GM19463 (cell line): ENCODE measurements around the gene CLIC6.
"Not testable (repeated sequence)": the region's sequence is repeated elsewhere in the genome, so short reads cannot be mapped to it uniquely, and the experiment has no call there.

Source experiments
- ATAC-seq: cut with Tn5 transposase; IDR thresholded peaks from one replicate; pipeline ENCODE4 v1.9.1; 2021; ENCODE audit warnings: mild to moderate bottlenecking, moderate library complexity; ENCODE audit not compliant: unreplicated experiment

The CLIC6 gene

DNA sequence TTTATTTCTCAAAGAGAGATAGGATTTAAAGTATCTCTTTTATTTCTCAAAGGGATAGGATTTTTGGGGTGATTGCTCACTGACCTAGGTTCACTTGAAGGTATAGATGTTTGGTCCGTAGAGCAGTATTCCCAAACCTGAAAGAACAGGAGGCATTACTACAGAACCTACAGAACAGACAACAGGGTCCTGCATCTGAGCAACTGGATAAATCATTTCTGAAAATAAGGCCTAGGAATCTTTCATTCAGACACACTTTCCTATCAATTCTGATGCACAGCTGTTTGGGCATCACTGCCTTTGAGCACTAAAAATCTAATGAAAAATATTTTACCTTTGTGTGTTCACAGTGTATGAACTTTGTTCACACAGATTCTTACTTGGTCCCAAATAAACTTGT, 17.2 kb upstream of the CLIC6 start:
- no peak for ATAC-seq

DNA sequence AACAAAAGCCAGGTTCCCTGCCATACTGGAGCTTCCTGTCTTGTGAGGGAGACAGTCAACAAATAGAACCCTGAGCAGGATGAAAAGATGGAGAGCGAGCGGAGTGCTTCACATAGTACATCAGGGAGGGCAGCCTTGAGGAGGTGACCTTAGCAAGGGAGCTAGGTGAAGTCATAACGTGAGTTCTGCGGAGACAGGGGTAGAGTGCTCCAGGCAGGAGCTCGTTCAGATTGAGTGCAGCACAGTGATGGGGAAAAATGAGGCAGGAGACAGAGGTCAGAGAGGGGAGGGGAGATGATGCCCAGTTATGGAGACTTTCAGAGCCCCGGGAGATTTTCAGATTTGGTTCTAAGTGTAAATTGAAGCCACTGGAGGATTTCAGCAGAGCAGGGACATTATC, 15.3 kb upstream of the CLIC6 start:
- ATAC-seq: no peak

- ATAC-seq: no peak
Observed at GRCh38 chr21:34661848-34662247, 6.9 kb upstream of the CLIC6 start.

GRCh38 chr21:34667761-34668160, 1.0 kb upstream of the CLIC6 start:
- no peak for ATAC-seq

- peak; percentile 49 for ATAC-seq
Observed at GRCh38 chr21:34669149-34669879, 520 bp downstream of the CLIC6 start.

DNA sequence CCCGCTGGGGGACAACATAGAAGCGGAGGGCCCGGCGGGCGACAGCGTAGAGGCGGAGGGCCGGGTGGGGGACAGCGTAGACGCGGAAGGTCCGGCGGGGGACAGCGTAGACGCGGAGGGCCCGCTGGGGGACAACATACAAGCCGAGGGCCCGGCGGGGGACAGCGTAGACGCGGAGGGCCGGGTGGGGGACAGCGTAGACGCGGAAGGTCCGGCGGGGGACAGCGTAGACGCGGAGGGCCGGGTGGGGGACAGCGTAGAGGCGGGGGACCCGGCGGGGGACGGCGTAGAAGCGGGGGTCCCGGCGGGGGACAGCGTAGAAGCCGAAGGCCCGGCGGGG, 1.1 kb downstream of the CLIC6 start:
- not testable (repeated sequence) for ATAC-seq

GRCh38 chr21:34670220-34670961, 1.6 kb downstream of the CLIC6 start:
- ATAC-seq: no peak

DNA sequence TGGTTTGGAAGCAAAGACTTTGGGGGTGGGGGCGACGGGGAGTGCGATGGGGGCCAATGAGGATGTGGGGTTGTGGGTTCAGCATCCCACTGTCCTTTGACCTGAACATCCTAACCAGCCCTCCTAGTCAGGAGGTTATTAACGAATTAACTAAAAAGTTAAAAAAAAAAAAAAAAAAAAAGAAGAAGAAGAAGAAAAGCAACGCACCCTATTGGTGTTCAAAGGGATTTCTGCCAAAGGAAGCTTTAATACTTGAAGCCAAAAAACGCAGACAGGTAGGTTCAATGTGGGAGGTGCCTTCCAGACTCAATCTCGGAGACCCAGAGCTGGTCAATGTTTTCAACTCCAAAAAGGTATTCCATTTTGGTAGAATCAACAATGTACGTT, 2.2 kb downstream of the CLIC6 start:
- no peak for ATAC-seq

DNA sequence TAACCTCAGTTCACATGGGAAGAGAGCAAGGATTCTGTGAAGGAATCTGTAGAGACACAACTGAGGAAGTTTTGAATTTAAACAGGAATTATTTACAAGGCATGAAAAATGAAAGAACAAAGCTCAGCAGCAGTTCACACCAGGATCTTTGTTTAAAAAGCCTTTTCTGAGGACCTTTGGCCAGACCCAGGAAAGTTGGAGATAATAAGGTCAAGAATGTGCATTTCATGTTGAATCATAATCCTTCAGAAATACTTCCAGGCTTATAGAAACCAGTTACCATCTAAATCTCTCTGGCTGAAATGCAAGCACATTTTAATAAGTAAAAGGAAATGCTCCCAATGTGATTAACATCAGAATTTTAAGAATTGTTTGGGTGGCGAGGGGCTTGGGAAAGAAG, 2.7 kb downstream of the CLIC6 start:
- ATAC-seq: no peak

DNA sequence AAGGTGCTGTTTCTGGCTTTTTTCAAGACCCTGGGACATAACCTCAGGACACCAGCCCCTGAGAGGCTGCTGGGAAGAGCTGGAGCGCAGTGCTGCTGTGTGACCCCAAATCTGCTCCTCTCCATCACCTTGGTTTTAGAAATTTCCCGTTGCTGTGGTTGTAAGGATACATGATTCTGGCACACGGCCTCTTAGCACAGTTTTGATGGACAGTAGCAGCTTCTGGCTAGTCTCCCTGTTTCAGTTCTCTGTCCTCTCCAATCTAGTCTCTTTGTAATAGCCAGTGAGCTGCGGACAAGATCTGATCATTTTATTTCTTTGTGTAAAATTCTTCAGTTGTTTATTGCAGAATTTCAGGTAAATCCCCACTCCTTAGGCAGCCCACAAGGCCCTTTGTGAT, 3.1 kb downstream of the CLIC6 start:
- ATAC-seq: no peak

- no peak for ATAC-seq
Observed at GRCh38 chr21:34673006-34673405, 4.2 kb downstream of the CLIC6 start.

- no peak for ATAC-seq
Observed at GRCh38 chr21:34674468-34674867, 5.7 kb downstream of the CLIC6 start.

- no peak for ATAC-seq
Observed at GRCh38 chr21:34675871-34676270, 7.1 kb downstream of the CLIC6 start.

DNA sequence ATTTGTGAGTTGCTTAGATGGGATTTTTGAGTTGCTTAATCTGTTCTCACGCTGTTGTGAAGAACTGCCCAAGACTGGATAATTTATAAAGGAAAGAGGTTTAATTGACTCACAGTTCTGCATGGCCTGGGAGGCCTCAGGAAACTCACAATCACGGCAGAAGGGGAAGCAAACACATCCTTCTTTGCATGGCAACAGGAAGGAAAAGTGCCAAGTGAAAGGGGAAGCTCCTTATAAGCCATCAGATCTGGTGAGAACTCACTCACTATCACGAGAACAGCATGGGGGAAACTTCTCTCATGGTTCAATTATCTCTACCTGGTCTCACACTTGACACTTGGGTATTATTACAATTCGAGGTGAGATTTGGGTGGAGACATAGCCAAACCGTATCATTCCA, 10.3 kb downstream of the CLIC6 start:
- ATAC-seq: no peak

DNA sequence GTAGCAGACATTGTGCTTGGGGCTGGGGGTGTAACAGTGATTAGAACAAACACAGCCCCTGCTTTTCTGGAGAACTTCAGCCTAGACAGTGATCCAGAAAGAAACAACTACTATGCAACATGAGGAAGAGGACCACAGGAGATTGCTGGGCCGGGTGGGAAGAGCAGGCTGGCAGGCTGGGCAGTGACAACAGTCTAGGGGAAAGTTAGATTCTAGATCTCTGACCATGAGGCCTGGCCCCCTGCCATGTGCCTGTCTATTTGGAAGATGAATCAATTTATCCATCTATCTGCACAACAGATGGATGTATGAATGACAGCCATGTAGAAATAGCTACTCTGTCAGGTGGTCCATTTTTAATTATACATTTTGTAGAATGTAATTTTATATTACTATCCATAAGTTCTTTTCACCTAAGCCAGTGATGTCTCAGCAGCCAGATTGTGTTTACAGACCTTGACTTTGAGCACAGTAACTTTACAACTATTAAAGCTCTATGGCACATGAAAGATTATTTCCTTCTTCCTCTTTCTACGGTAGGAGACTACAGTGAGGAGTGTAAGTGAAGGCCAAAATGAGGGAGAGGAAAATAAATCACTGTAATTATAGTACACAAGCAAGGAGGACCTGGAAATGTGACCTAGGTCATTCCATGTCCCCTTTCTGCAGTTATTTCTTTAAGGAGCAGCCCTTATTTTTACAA, 15.5 kb downstream of the CLIC6 start:
- no peak for ATAC-seq

DNA sequence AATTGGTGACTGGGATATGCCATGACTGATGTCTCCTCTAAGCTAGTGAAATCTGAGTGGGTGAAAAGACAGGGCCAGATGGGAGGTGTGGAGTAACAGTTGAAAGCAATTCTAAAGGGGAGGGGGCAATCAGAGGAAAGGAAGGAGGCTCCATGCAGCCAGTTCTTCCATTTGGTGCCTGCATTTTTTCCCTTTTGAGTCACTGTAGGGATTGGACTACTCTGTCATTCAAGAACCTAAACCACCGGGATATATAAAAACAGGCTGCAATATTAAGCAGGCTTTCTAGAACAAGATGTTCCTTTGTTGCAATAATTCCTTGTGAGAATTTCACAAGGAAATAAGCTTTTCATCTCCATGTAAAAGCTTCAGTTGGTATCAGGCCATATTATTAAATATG, 18.3 kb downstream of the CLIC6 start:
- ATAC-seq: no peak

DNA sequence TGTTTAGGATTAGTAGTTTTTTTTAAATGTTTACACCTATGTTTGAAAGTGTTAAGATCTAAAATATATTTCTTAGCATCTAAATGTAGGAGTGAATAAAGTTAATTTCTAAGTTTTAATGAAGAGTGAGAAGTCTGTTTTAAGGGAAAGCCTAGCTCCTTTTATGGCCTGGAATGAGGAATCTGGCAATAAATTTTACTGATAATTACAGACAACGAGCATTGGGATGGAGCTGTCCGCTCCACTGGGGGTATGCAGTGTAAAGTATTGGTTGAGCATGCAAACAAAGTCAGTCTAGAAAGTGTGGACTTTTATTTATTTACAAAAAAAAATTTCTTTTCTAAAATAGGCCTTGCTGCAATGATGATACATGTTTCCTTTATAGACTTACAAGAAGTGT, 19.0 kb downstream of the CLIC6 start:
- ATAC-seq: no peak

DNA sequence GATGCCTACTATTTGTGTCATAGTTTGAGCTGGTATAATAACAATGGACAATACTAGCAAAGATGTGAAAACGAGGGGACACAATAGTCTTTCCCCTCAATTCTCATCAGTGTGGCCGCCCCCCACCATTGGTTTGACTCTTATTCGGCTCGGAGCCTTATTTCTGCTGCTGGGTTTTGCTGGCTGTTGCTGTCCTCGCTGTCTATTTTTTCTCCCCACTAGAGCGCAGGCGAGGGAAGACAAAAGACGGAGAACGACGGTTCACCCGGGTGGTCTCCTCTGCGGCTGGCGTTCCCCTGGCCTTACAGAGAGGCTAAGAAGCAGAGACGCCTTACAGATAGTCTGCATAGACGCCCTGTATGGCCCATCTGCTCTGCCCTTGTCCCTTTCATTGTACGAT, 19.4 kb downstream of the CLIC6 start:
- ATAC-seq: no peak

DNA sequence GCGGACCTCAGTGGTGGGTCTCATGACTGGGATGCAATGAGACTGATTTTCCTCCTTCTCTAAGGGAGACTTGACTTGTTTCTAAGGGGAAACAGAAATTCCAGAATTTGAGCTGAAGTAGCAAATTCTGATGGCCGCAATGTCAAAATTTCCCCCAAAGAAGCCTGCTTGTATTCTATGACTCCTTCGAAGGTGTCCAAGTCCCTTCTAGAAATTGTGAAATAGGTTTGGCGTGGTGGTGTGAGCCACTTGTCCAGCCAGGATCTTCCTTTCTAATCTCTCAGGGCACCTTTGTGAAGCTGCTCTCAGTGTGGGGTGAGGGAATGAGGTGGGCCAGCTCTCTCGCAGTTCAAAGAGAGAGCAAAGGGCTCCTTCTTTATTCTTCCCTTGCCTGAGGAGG, 19.9 kb downstream of the CLIC6 start:
- no peak for ATAC-seq

- no peak for ATAC-seq
Observed at GRCh38 chr21:34690041-34690792, 21.4 kb downstream of the CLIC6 start.

DNA sequence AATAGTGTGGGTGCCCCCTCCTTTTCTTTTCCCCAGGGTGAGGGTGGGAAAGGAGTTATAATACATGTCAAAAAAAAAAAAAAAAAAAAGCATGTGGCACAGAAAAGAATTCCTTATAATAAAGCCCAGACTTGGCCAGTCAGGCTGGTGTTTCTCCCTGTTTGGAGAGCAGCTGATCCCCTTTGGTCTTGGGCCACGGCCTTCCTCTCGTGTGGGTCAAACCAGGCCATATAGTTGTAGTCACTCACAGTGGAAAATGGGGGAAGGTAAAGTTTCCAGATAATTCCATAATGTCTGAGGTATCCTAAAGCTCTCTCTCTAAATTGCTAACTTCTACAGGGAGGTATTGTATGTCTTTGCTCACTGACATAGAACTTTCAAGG, 22.0 kb downstream of the CLIC6 start:
- no peak for ATAC-seq
